ENCODE measurements around the gene CTSO.

CTSO gene

GRCh38 chr4:155975511-155975910, 21.8 kb upstream of the CTSO start:
- Histone ChIP-seq H3K9ac (ENCODE audit: low read length) (no peak overlapping the region), H3K4me3 (ENCODE audit: insufficient read depth, low read length, poor library complexity, severe bottlenecking) (no peak overlapping the region), H4K20me1 (ENCODE audit: low read depth, low read length) (no peaks in the 10 kb centered on the region), H3K9me2 (replicated peaks; ENCODE audit: insufficient read depth, low read length) (no peaks in the 10 kb centered on the region), H3F3A (ENCODE audit: insufficient read depth) (no peaks in the 10 kb centered on the region), H3K36me3 (ENCODE audit: low read length) (no peaks in the 10 kb centered on the region), H3K79me2 (ENCODE audit: insufficient read depth, low read length) (no peaks in the 10 kb centered on the region), H2AFZ (ENCODE audit: low read depth, low read length, severe bottlenecking) (no peak overlapping the region), H3K4me2 (ENCODE audit: low read depth, low read length, poor library complexity, severe bottlenecking) (no peak overlapping the region), H3K27ac (ENCODE audit: low read depth, low read length) (no peak overlapping the region), H3K27me3 (ENCODE audit: low read length) (no peaks in the 10 kb centered on the region), H3K9me3 (ENCODE audit: insufficient read depth, low read length) (no peaks in the 10 kb centered on the region)
- no peak for TF ChIP-seq CTCF (IDR thresholded peaks at IDR 0.05; ENCODE audit: insufficient read depth, low read length, poor library complexity, severe bottlenecking)
- TF ChIP-seq EZH2phosphoT487 (conservative IDR thresholded peaks at IDR 0.05; ENCODE audit: low read length): no peak

GRCh38 chr4:155974996-155975395, 21.3 kb upstream of the CTSO start:
- Histone ChIP-seq H3K9me2 (replicated peaks; ENCODE audit: insufficient read depth, low read length) (no peaks in the 10 kb centered on the region), H3K79me2 (ENCODE audit: insufficient read depth, low read length) (no peaks in the 10 kb centered on the region), H4K20me1 (ENCODE audit: low read depth, low read length) (no peaks in the 10 kb centered on the region), H3F3A (ENCODE audit: insufficient read depth) (no peaks in the 10 kb centered on the region), H3K27ac (ENCODE audit: low read depth, low read length) (no peak overlapping the region), H3K9me3 (ENCODE audit: insufficient read depth, low read length) (no peaks in the 10 kb centered on the region), H2AFZ (ENCODE audit: low read depth, low read length, severe bottlenecking) (no peak overlapping the region), H3K27me3 (ENCODE audit: low read length) (no peaks in the 10 kb centered on the region), H3K9ac (ENCODE audit: low read length) (no peak overlapping the region), H3K36me3 (ENCODE audit: low read length) (no peaks in the 10 kb centered on the region), H3K4me2 (ENCODE audit: low read depth, low read length, poor library complexity, severe bottlenecking) (no peak overlapping the region), H3K4me3 (ENCODE audit: insufficient read depth, low read length, poor library complexity, severe bottlenecking) (no peak overlapping the region)
- TF ChIP-seq CTCF (IDR thresholded peaks at IDR 0.05; ENCODE audit: insufficient read depth, low read length, poor library complexity, severe bottlenecking) (no peak), EZH2phosphoT487 (conservative IDR thresholded peaks at IDR 0.05; ENCODE audit: low read length) (no peak)

- Histone ChIP-seq H3K27me3 (ENCODE audit: low read length) (no peaks in the 10 kb centered on the region), H3K9me3 (ENCODE audit: insufficient read depth, low read length) (no peaks in the 10 kb centered on the region), H3F3A (ENCODE audit: insufficient read depth) (no peaks in the 10 kb centered on the region), H3K36me3 (ENCODE audit: low read length) (no peaks in the 10 kb centered on the region), H3K4me2 (ENCODE audit: low read depth, low read length, poor library complexity, severe bottlenecking) (no peak overlapping the region), H4K20me1 (ENCODE audit: low read depth, low read length) (no peaks in the 10 kb centered on the region), H3K9ac (ENCODE audit: low read length) (no peak overlapping the region), H2AFZ (ENCODE audit: low read depth, low read length, severe bottlenecking) (no peak overlapping the region), H3K79me2 (ENCODE audit: insufficient read depth, low read length) (no peaks in the 10 kb centered on the region), H3K27ac (ENCODE audit: low read depth, low read length) (no peak overlapping the region), H3K9me2 (replicated peaks; ENCODE audit: insufficient read depth, low read length) (no peaks in the 10 kb centered on the region), H3K4me3 (ENCODE audit: insufficient read depth, low read length, poor library complexity, severe bottlenecking) (no peak overlapping the region)
- no peak for TF ChIP-seq EZH2phosphoT487 (conservative IDR thresholded peaks at IDR 0.05; ENCODE audit: low read length)
- TF ChIP-seq CTCF (IDR thresholded peaks at IDR 0.05; ENCODE audit: insufficient read depth, low read length, poor library complexity, severe bottlenecking): no peak
These were observed 20.7 kb upstream of the CTSO start for GRCh38 chr4:155974476-155974749.
